IMR-90 (cell line): ENCODE data around the gene VWA8. TPM values are rescaled to one million over a fixed set of nuclear protein-coding genes. Genes with fewer than 3 reads are reported as not detected.

ENCODE experiments used
- ATAC-seq: fragments of 200-7000 bp; cut with Tn5 transposase; 2 replicates; pipeline ENCODE4 v1.9.1; 2020; ENCODE audit warnings: low read depth, mild to moderate bottlenecking, moderate library complexity
- BruUV-seq: library from RNA; stranded (reverse); fragments of 400-500 nt; replicated peaks from 2 replicates; lab custom pipeline; 2021; lab: Mats Ljungman, UMichigan
- CTCF ChIA-PET: fragments of 300-600 bp; formaldehyde crosslinking; extraction: SDS; loops from one replicate; lab custom pipeline; 2021; ENCODE audit warnings: antibody characterized with exemption; lab: Yijun Ruan, JAX
- POLR2A ChIA-PET: fragments of 300-600 bp; sonication (Branson Sonifier 250); formaldehyde crosslinking; loops from one replicate; lab custom pipeline; 2022; ENCODE audit warnings: antibody characterized with exemption; ENCODE audit not compliant: unreplicated experiment; lab: Charles Lee
- DNase-seq: peaks from one replicate; pipeline ENCODE4 v3.0.0; 2013
- H2AFZ ChIP-seq: replicated peaks from 2 replicates; pipeline ENCODE3; 2013; ENCODE audit warnings: low read length, mild to moderate bottlenecking; ENCODE audit not compliant: poor library complexity
- H2AK5ac ChIP-seq: 2 replicates; pipeline ENCODE4 v1.6.1; 2013; ENCODE audit warnings: low read depth, low read length, inconsistent platforms
- H2AK9ac ChIP-seq: replicated peaks from 2 replicates; pipeline ENCODE3; 2013; ENCODE audit warnings: mild to moderate bottlenecking, low read depth, low read length, moderate library complexity; ENCODE audit not compliant: poor library complexity
- H2BK120ac ChIP-seq: 2 replicates; pipeline ENCODE4 v1.6.1; 2013; ENCODE audit warnings: low read depth, low read length, inconsistent platforms
- H2BK15ac ChIP-seq: 3 replicates; pipeline ENCODE4 v1.6.1; 2013; ENCODE audit warnings: low read depth, low read length, inconsistent platforms
- H2BK20ac ChIP-seq: 2 replicates; pipeline ENCODE4 v1.6.1; 2013; ENCODE audit warnings: low read depth, mild to moderate bottlenecking, inconsistent platforms, low read length, moderate library complexity
- H2BK5ac ChIP-seq: 2 replicates; pipeline ENCODE4 v1.6.1; 2013; ENCODE audit warnings: mild to moderate bottlenecking, low read depth, low read length, inconsistent platforms; ENCODE audit not compliant: poor library complexity, severe bottlenecking
- H3K14ac ChIP-seq: replicated peaks from 2 replicates; pipeline ENCODE4 v1.6.1; 2013; ENCODE audit warnings: low read depth, low read length, inconsistent platforms
- H3K18ac ChIP-seq: 2 replicates; pipeline ENCODE4 v1.6.1; 2013; ENCODE audit warnings: low read depth, low read length, control low read depth
- H3K23ac ChIP-seq: 2 replicates; pipeline ENCODE4 v1.6.1; 2013; ENCODE audit warnings: low read depth, low read length, inconsistent platforms
- H3K27ac ChIP-seq: 2 replicates; pipeline ENCODE4 v1.5.1; 2013; ENCODE audit warnings: mild to moderate bottlenecking, control low read depth, low read length; ENCODE audit not compliant: insufficient read depth
- H3K27me3 ChIP-seq: 2 replicates; pipeline ENCODE4 v1.6.1; 2013; ENCODE audit warnings: low read length; ENCODE audit not compliant: control insufficient read depth, insufficient read depth
- H3K36me3 ChIP-seq: 2 replicates; pipeline ENCODE4 v1.6.1; 2013; ENCODE audit warnings: low read length, mixed read lengths; ENCODE audit not compliant: control insufficient read depth, insufficient read depth
- H3K4ac ChIP-seq: 2 replicates; pipeline ENCODE4 v1.6.1; 2013; ENCODE audit warnings: low read depth, low read length, inconsistent platforms
- H3K4me1 ChIP-seq: 2 replicates; pipeline ENCODE4 v1.6.1; 2013; ENCODE audit warnings: low read length, mixed read lengths; ENCODE audit not compliant: control insufficient read depth, insufficient read depth
- H3K4me2 ChIP-seq: 2 replicates; pipeline ENCODE4 v1.6.1; 2013; ENCODE audit warnings: low read depth, mild to moderate bottlenecking, control low read depth, low read length, moderate library complexity
- H3K4me3 ChIP-seq: 2 replicates; pipeline ENCODE4 v1.5.1; 2013; ENCODE audit warnings: low read depth, mild to moderate bottlenecking, control low read depth, low read length, moderate library complexity; ENCODE audit not compliant: insufficient read depth
- H3K56ac ChIP-seq: 2 replicates; pipeline ENCODE4 v1.6.1; 2013; ENCODE audit warnings: low read length, inconsistent platforms; ENCODE audit not compliant: insufficient read depth; ENCODE audit errors: extremely low read depth
- H3K79me1 ChIP-seq, 2 experiments: 2 replicates each; pipeline ENCODE4 v1.6.1; 2013; ENCODE audit warnings: low read length in 2 of 2, inconsistent platforms in 1 of 2, low read depth in 1 of 2
- H3K9ac ChIP-seq: 2 replicates; pipeline ENCODE4 v1.6.1; 2013; ENCODE audit warnings: low read depth, low read length, control low read depth
- H3K9me1 ChIP-seq: 2 replicates; pipeline ENCODE4 v1.6.1; 2013; ENCODE audit warnings: low read length, inconsistent platforms; ENCODE audit not compliant: insufficient read depth
- H3K9me3 ChIP-seq: 2 replicates; pipeline ENCODE4 v1.6.1; 2013; ENCODE audit warnings: low read length; ENCODE audit not compliant: control insufficient read depth, insufficient read depth
- H4K20me1 ChIP-seq: 2 replicates; pipeline ENCODE4 v1.6.1; 2013; ENCODE audit warnings: low read length, inconsistent platforms; ENCODE audit not compliant: insufficient read depth
- H4K5ac ChIP-seq: 2 replicates; pipeline ENCODE4 v1.6.1; 2013; ENCODE audit warnings: mild to moderate bottlenecking, low read depth, low read length, control low read depth
- H4K8ac ChIP-seq, 2 experiments: 2 replicates each; pipeline ENCODE4 v1.6.1; 2013; ENCODE audit warnings: low read depth in 2 of 2, low read length in 2 of 2, control low read depth in 1 of 2, inconsistent platforms in 1 of 2
- H4K91ac ChIP-seq: 2 replicates; pipeline ENCODE4 v1.6.1; 2013; ENCODE audit warnings: low read depth, low read length, inconsistent platforms; ENCODE audit not compliant: insufficient read depth
- BHLHE40 ChIP-seq: fragments of 150-350 bp; IDR thresholded peaks from 2 replicates; pipeline ENCODE4 v1.6.1; 2016; ENCODE audit warnings: mild to moderate bottlenecking, low read depth, low read length
- CEBPB ChIP-seq: IDR thresholded peaks from 2 replicates; pipeline ENCODE4 v1.6.1; 2012; ENCODE audit warnings: low read depth, low read length, improper control_type of control experiment
- CTCF ChIP-seq: conservative IDR thresholded peaks from 2 replicates; pipeline ENCODE4 v1.5.1; 2012; ENCODE audit warnings: mild to moderate bottlenecking, low read depth, low read length, improper control_type of control experiment
- ELK1 ChIP-seq: fragments of 150-350 bp; IDR thresholded peaks from 2 replicates; pipeline ENCODE4 v1.6.1; 2016; ENCODE audit warnings: low read depth, mild to moderate bottlenecking, low read length, moderate library complexity, borderline replicate concordance
- MAFK ChIP-seq: IDR thresholded peaks from 2 replicates; pipeline ENCODE4 v1.6.1; 2012; ENCODE audit warnings: low read depth, low read length, improper control_type of control experiment
- MAZ ChIP-seq: IDR thresholded peaks from 2 replicates; pipeline ENCODE4 v1.6.1; 2012; ENCODE audit warnings: low read depth, mild to moderate bottlenecking, low read length, improper control_type of control experiment, moderate library complexity, borderline replicate concordance
- MXI1 ChIP-seq: IDR thresholded peaks from 2 replicates; pipeline ENCODE4 v1.6.1; 2012; ENCODE audit warnings: low read depth, mild to moderate bottlenecking, low read length, moderate library complexity, borderline replicate concordance
- NFE2L2 ChIP-seq: fragments of 150-350 bp; IDR thresholded peaks from 2 replicates; pipeline ENCODE4 v1.6.1; 2016; ENCODE audit warnings: low read depth, mild to moderate bottlenecking, low read length
- POLR2A ChIP-seq: IDR thresholded peaks from 2 replicates; pipeline ENCODE4 v1.6.1; 2012; ENCODE audit warnings: mild to moderate bottlenecking, low read depth, low read length
- RFX5 ChIP-seq: IDR thresholded peaks from 2 replicates; pipeline ENCODE4 v1.8.0; 2012; ENCODE audit warnings: low read depth, mild to moderate bottlenecking, low read length, moderate library complexity
- WGBS, 2 experiments: methylation state at CpG; one replicate each; pipeline versions ENCODE4 v1.1.5 to v1.1.7; 2013; ENCODE audit warnings: missing lambda C conversion rate in 2 of 2; ENCODE audit not compliant: insufficient read length in 1 of 2; ENCODE audit errors: extremely low coverage in 2 of 2; 5-methylcytosine and 5-hydroxymethylcytosine counted together
- dilution Hi-C: fragments of 300-500 bp; cut with HindIII; formaldehyde crosslinking; loops from one replicate; pipeline ENCODE4 v1.14.3; 2018; ENCODE audit warnings: low sequenced_read_pairs; ENCODE audit not compliant: unreplicated experiment
- in situ Hi-C: fragments of 300-500 bp; cut with MboI; formaldehyde crosslinking; loops from 3 replicates; pipeline ENCODE4 v1.14.3; 2019; ENCODE audit warnings: low sequenced_read_pairs, inconsistent platforms, mixed read lengths
- intact Hi-C: fragments of 100-400 bp; cut with micrococcal nuclease; formaldehyde crosslinking; loops from 2 replicates; pipeline ENCODE4 v1.10.0; 2022
- polyA plus RNA-seq, 3 experiments: library from polyadenylated mRNA; depleted of rRNA; stranded (reverse); fragments of >200 nt; gene quantifications; 2 replicates each; pipeline ENCODE4 v1.2.3, GENCODE V29; 2012; ENCODE audit warnings: low replicate concordance in 1 of 3
- total RNA-seq: library from RNA; depleted of rRNA; stranded (reverse); fragments of >200 nt; gene quantifications from 2 replicates; pipeline ENCODE4 v1.2.3, GENCODE V29; 2012

The VWA8 gene
- total and polyA plus RNA-seq, 2 of the 4 experiments (the other 2 are of a cell fraction) = 5.9 to 18.3 TPM

- no peaks in the 10 kb centered on the region for H3K9me1 ChIP-seq
- no peak overlapping the region for H4K5ac ChIP-seq
- no peak overlapping the region for H2BK5ac ChIP-seq
- dilution Hi-C loops = no loop called here
- no peak overlapping the region for H2BK15ac ChIP-seq
- ChIA-PET CTCF (interaction anchor here (0.7 to 0.8 kb wide), 2 partner anchors 264 to 380 kb away, joined by 3 to 4 read pairs; no protein-coding TSS in a partner anchor), POLR2A (interaction anchor here (0.6 kb wide), 1 partner anchor 30 kb away, joined by 8 read pairs; no protein-coding TSS in a partner anchor)
- H3K56ac ChIP-seq = no peak overlapping the region
- no peaks in the 10 kb centered on the region for H3K4me1 ChIP-seq
- no peak overlapping the region for H3K23ac ChIP-seq
- no peaks in the 10 kb centered on the region for H4K20me1 ChIP-seq
- no peak overlapping the region for H3K4ac ChIP-seq
- no peak overlapping the region for H3K4me2 ChIP-seq
- TF ChIP-seq CEBPB = no peak
- TF ChIP-seq POLR2A = no peak
- TF ChIP-seq CTCF = no peak
- TF ChIP-seq RFX5 = no peak
- TF ChIP-seq BHLHE40 = no peak
- no peak for TF ChIP-seq MAZ
- TF ChIP-seq MAFK = no peak
- no peak for TF ChIP-seq MXI1
- no peak for TF ChIP-seq ELK1
- no peak for TF ChIP-seq NFE2L2
- H3K27me3 ChIP-seq = no peaks in the 10 kb centered on the region
- H2AK5ac ChIP-seq = no peak overlapping the region
- no TSS peak for BruUV-seq
- ATAC-seq = no peak
- no peak overlapping the region for H3K18ac ChIP-seq
- H3K9ac ChIP-seq = no peak overlapping the region
- no peak overlapping the region for H2BK120ac ChIP-seq
- DNase-seq = peak; percentile 69
- no peaks in the 10 kb centered on the region for H3K36me3 ChIP-seq
- peaks cover 4 to 15% of the 10 kb centered on the region in 2 experiments; a peak in 3 of 4 replicates for H3K79me1 ChIP-seq
- no CpG with 5 or more reads among the region's 1 CpG for WGBS, 2 experiments
- H3K14ac ChIP-seq = no peak overlapping the region
- intact Hi-C loops = no loop called here
- no peak overlapping the region for H3K4me3 ChIP-seq
- peaks cover 6% of the 10 kb centered on the region for H3K9me3 ChIP-seq
- H2AK9ac ChIP-seq = no peak overlapping the region
- H2BK20ac ChIP-seq = no peak overlapping the region
- H3K27ac ChIP-seq = no peak overlapping the region
- H2AFZ ChIP-seq = no peak overlapping the region
- in situ Hi-C loops = no loop called here
- no peak overlapping the region for H4K8ac ChIP-seq
- H4K91ac ChIP-seq = no peak overlapping the region
Observed at GRCh38 chr13:41931337-41931736, 29.6 kb downstream of the VWA8 start.
